Gastrocnemius medialis (tissue), 4 donors: ENCODE measurements around the gene NKX6-2. TPM values are rescaled to one million over a fixed set of nuclear protein-coding genes. Genes with fewer than 3 reads are reported as not detected.

ENCODE experiments used
- ATAC-seq, 2 donors: fragments of 150-250 bp; one replicate each; pipeline ENCODE4 v1.9.1; 2016
- DNase-seq, 2 donors: peaks; one replicate each; pipeline ENCODE4 v3.0.0-alpha.2; 2019
- H3K27ac ChIP-seq, 4 donors: fragments of 200-600 bp; sonication (generic); 1 replicate in 1 of 4; 2 replicates in 3 of 4; pipeline ENCODE4 v1.5.1; 2016 to 2018; ENCODE audit warnings: mild to moderate bottlenecking in 2 of 4, moderate library complexity in 1 of 4
- H3K27me3 ChIP-seq, 3 donors: fragments of 200-600 bp; sonication (generic) in 2 of 3; 1 replicate in 1 of 3; 2 replicates in 2 of 3; pipeline versions ENCODE4 v1.5.1 to v1.6.0; 2016 to 2019; ENCODE audit warnings: mild to moderate bottlenecking in 1 of 3, moderate library complexity in 1 of 3
- H3K36me3 ChIP-seq, 2 donors: fragments of 200-600 bp; sonication (generic) in 1 of 2; one replicate each; pipeline ENCODE4 v1.5.1; 2017 to 2018
- H3K4me1 ChIP-seq, 2 donors: fragments of 200-600 bp; sonication (generic) in 1 of 2; one replicate each; pipeline ENCODE4 v1.5.1; 2016 to 2017; ENCODE audit warnings: mild to moderate bottlenecking in 2 of 2
- H3K4me3 ChIP-seq, 4 donors: fragments of 200-600 bp; sonication (generic) in 3 of 4; 1 replicate in 1 of 4; 2 replicates in 3 of 4; pipeline ENCODE4 v1.5.1; 2016 to 2019; ENCODE audit warnings: mild to moderate bottlenecking in 2 of 4
- H3K9me3 ChIP-seq, 3 donors: fragments of 200-600 bp; sonication (generic) in 2 of 3; 1 replicate in 1 of 3; 2 replicates in 2 of 3; pipeline ENCODE4 v1.5.1; 2016 to 2019
- CTCF ChIP-seq, 5 experiments: fragments of 450-650 bp in 3 of 5; fragments of 200-600 bp in 2 of 5; sonication (generic) in 2 of 5; IDR thresholded peaks in 4 of 5; conservative IDR thresholded peaks in 1 of 5; 1 replicate in 4 of 5; 2 replicates in 1 of 5; pipeline ENCODE4 v1.5.1; 2016 to 2019; ENCODE audit warnings: antibody characterized with exemption in 5 of 5, mild to moderate bottlenecking in 3 of 5, moderate library complexity in 3 of 5
- POLR2A ChIP-seq, 2 donors: fragments of 450-650 bp; IDR thresholded peaks; one replicate each; pipeline ENCODE4 v1.6.1; 2017; ENCODE audit warnings: antibody characterized with exemption in 2 of 2, mild to moderate bottlenecking in 2 of 2, moderate library complexity in 2 of 2
- in situ Hi-C, 4 donors: fragments of 200-750 bp; cut with MboI; loops; one replicate each; pipeline versions ENCODE4 v1.15.0 to v1.8.0; 2017; ENCODE audit warnings: low sequenced_read_pairs in 4 of 4
- intact Hi-C: fragments of 100-400 bp; cut with DNase I; formaldehyde crosslinking; loops from one replicate; pipeline ENCODE4 v1.15.1; 2023; ENCODE audit warnings: low total_unique reads
- total RNA-seq, 4 donors: library from RNA; depleted of rRNA; stranded (reverse); fragments of >200 nt; gene quantifications; one replicate each; pipeline versions ENCODE4 v1.1.0 to v1.2.3, GENCODE V29; 2016

NKX6-2 gene
- total RNA-seq, 4 donors from 2014 or later: 0.09 TPM; not detected in 3

- in situ Hi-C loops (no loop called here), intact Hi-C loops (loop anchor here (5.0 kb wide), 1 partner anchor 137 kb away; no protein-coding TSS in a partner anchor)
- ATAC-seq: no peak
- peaks cover 40 to 65% (median 50%) of the 10 kb centered on the region in 3 donors for H3K27me3 ChIP-seq
- peaks cover 0 to 5% of the 10 kb centered on the region in 2 donors for H3K4me1 ChIP-seq
- no peak overlapping the region for H3K4me3 ChIP-seq
- no peak overlapping the region for H3K27ac ChIP-seq
- TF ChIP-seq CTCF (IDR thresholded peaks at IDR 0.05 in 4 of 5, conservative IDR thresholded peaks at IDR 0.05 in 1 of 5) (no peak), POLR2A (IDR thresholded peaks at IDR 0.05) (no peak)
- H3K9me3 ChIP-seq: no peaks in the 10 kb centered on the region
- no peak for DNase-seq
- H3K36me3 ChIP-seq: no peaks in the 10 kb centered on the region
These were observed 3.8 kb upstream of the NKX6-2 start for GRCh38 chr10:132789659-132790148.

GRCh38 chr10:132788831-132789219 lies 2.9 kb upstream of the NKX6-2 start:
- no peak for DNase-seq
- in situ Hi-C loops: no loop called here
- H3K4me3 ChIP-seq: no peak overlapping the region
- no peak for TF ChIP-seq CTCF (IDR thresholded peaks at IDR 0.05 in 4 of 5, conservative IDR thresholded peaks at IDR 0.05 in 1 of 5)
- no peak for TF ChIP-seq POLR2A (IDR thresholded peaks at IDR 0.05)
- no peaks in the 10 kb centered on the region for H3K36me3 ChIP-seq
- H3K9me3 ChIP-seq: no peaks in the 10 kb centered on the region
- no peak overlapping the region for H3K27ac ChIP-seq
- peaks cover 47 to 70% (median 50%) of the 10 kb centered on the region in 3 donors for H3K27me3 ChIP-seq
- ATAC-seq: no peak
- intact Hi-C loops: loop anchor here (5.0 kb wide), 1 partner anchor 137 kb away; no protein-coding TSS in a partner anchor
- H3K4me1 ChIP-seq: peaks cover 0 to 5% of the 10 kb centered on the region in 2 donors

GRCh38 chr10:132788180-132788830 lies 2.4 kb upstream of the NKX6-2 start:
- H3K36me3 ChIP-seq: no peaks in the 10 kb centered on the region
- intact Hi-C loops: loop anchor here (5.0 kb wide), 1 partner anchor 136 kb away; no protein-coding TSS in a partner anchor
- in situ Hi-C loops: no loop called here
- H3K4me1 ChIP-seq: peaks cover 0 to 5% of the 10 kb centered on the region in 2 donors
- no peak overlapping the region for H3K27ac ChIP-seq
- no peak for TF ChIP-seq POLR2A (IDR thresholded peaks at IDR 0.05)
- TF ChIP-seq CTCF (IDR thresholded peaks at IDR 0.05 in 4 of 5, conservative IDR thresholded peaks at IDR 0.05 in 1 of 5): peak in 1 of 5 experiments; percentile 12
- ATAC-seq: no peak
- no peaks in the 10 kb centered on the region for H3K9me3 ChIP-seq
- H3K27me3 ChIP-seq: peaks cover 46 to 70% (median 51%) of the 10 kb centered on the region in 3 donors
- no peak for DNase-seq
- no peak overlapping the region for H3K4me3 ChIP-seq

GRCh38 chr10:132787495-132788179 lies 1.7 kb upstream of the NKX6-2 start:
- H3K9me3 ChIP-seq: no peaks in the 10 kb centered on the region
- intact Hi-C loops (loop anchor here (5.0 kb wide), 1 partner anchor 135 kb away; no protein-coding TSS in a partner anchor), in situ Hi-C loops (no loop called here)
- H3K36me3 ChIP-seq: no peaks in the 10 kb centered on the region
- H3K27ac ChIP-seq: no peak overlapping the region
- DNase-seq: no peak
- peak overlapping the region in 1 of 4 donors; percentile 6 for H3K4me3 ChIP-seq
- H3K4me1 ChIP-seq: peaks cover 0 to 5% of the 10 kb centered on the region in 2 donors
- TF ChIP-seq CTCF (IDR thresholded peaks at IDR 0.05 in 4 of 5, conservative IDR thresholded peaks at IDR 0.05 in 1 of 5) (no peak), POLR2A (IDR thresholded peaks at IDR 0.05) (no peak)
- ATAC-seq: no peak
- peaks cover 39 to 73% (median 51%) of the 10 kb centered on the region in 3 donors for H3K27me3 ChIP-seq
